AG04450 (cell line): Measurements from ENCODE around the gene DNAJC7. TPM values are rescaled to one million over a fixed set of nuclear protein-coding genes. Genes with fewer than 3 reads are reported as not detected.

Experiments used
- CTCF ChIA-PET: fragments of 300-600, 350-600 bp; formaldehyde crosslinking; extraction: SDS; loops from one replicate; lab custom pipeline; 2022; ENCODE audit warnings: antibody characterized with exemption, inconsistent platforms; lab: Charles Lee
- POLR2A ChIA-PET: fragments of 350-600 bp; formaldehyde crosslinking; extraction: SDS; loops from one replicate; lab custom pipeline; 2021; ENCODE audit warnings: antibody characterized with exemption, inconsistent platforms; lab: Yijun Ruan, JAX
- DNase-seq: peaks from one replicate; pipeline ENCODE4 v3.0.0-alpha.2; 2011; ENCODE audit warnings: low read depth, low spot score
- H3K27ac ChIP-seq: one replicate; pipeline ENCODE4 v1.5.1; 2012; ENCODE audit warnings: low read depth, low read length, control low read depth
- H3K27me3 ChIP-seq: one replicate; pipeline ENCODE4 v1.6.0; 2012; ENCODE audit warnings: low read length; ENCODE audit not compliant: control insufficient read depth, insufficient read depth
- H3K4me3 ChIP-seq: 2 replicates; pipeline ENCODE4 v1.5.1; 2011; ENCODE audit warnings: mild to moderate bottlenecking, low read depth, low read length, control low read depth
- H3K9me3 ChIP-seq: 2 replicates; pipeline ENCODE4 v1.5.1; 2012; ENCODE audit warnings: low read length; ENCODE audit not compliant: control insufficient read depth, insufficient read depth
- polyA plus RNA-seq: library from polyadenylated mRNA; depleted of rRNA; stranded (reverse); fragments of >200 nt; gene quantifications from 2 replicates; pipeline ENCODE4 v1.2.3, GENCODE V29; 2011
- TF ChIP-seq, protein P1 (sequence below): IDR thresholded peaks from 2 replicates; pipeline ENCODE4 v1.5.1; 2011; ENCODE audit warnings: low read depth, low read length, control low read depth, inconsistent platforms

The DNAJC7 gene
- polyA plus RNA-seq, 1 experiment, result 66.4 TPM

GRCh38 chr17:42051013-42051400 lies 33.8 kb upstream of the DNAJC7 start:
- POLR2A ChIA-PET, result no interaction called here

DNA sequence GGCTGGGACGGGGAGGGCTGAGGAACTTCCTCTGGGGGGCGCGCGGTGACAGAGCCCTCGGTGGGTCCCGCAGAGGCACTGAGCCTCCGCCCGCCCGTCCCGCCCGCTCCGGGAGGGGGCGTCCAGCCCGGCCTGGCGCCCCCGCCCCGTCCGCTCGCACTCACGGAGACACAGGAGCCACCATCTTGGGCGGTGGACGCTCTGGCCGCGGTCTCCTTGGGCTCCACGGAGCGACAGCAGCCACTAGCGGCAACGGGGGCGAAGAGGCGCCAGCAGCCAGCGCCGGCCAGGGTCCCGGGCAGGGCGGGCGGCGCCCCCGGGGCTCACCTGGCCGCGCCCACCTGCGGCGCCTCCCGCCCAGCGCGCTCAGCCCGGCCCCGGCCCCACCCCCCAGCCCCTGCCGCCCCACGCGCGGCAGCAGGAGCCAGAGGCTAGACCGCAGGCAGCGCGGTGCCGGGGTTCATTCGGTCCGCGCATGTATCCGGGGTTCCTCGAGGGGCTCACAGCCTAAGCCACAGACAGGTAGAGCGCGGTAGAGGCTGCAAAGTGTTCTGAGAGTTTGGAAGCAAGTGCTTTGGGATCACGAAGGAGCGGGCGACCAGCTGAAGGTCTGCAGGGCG lies 33.3 kb upstream of the DNAJC7 start, which contains the start of gene C17orf113:
TSS of gene C17orf113 (minus strand) at position 209 of the 620 bp plus-strand sequence. CDS start 7,225 bp downstream, outside the sequence.
- TF ChIP-seq, protein P1, sequence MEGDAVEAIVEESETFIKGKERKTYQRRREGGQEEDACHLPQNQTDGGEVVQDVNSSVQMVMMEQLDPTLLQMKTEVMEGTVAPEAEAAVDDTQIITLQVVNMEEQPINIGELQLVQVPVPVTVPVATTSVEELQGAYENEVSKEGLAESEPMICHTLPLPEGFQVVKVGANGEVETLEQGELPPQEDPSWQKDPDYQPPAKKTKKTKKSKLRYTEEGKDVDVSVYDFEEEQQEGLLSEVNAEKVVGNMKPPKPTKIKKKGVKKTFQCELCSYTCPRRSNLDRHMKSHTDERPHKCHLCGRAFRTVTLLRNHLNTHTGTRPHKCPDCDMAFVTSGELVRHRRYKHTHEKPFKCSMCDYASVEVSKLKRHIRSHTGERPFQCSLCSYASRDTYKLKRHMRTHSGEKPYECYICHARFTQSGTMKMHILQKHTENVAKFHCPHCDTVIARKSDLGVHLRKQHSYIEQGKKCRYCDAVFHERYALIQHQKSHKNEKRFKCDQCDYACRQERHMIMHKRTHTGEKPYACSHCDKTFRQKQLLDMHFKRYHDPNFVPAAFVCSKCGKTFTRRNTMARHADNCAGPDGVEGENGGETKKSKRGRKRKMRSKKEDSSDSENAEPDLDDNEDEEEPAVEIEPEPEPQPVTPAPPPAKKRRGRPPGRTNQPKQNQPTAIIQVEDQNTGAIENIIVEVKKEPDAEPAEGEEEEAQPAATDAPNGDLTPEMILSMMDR, result peak; percentile 5; the same call in 1 of the 2 replicates
- POLR2A ChIA-PET, result no interaction called here
- no peak within 1 kb of the TSS for H3K27ac ChIP-seq
- H3K4me3 ChIP-seq, result peak within 1 kb of the TSS; percentile 48
- no peaks in the 10 kb centered on the region for H3K9me3 ChIP-seq
- CTCF ChIA-PET, result no interaction called here
- peaks cover 62% of the 10 kb centered on the region for H3K27me3 ChIP-seq
- DNase-seq, result no peak

More at GRCh38 chr17:42051013-42051400, 33.8 kb upstream of the DNAJC7 start:
- DNase-seq, result no peak
- Histone ChIP-seq H3K4me3 (0 out of 2 replicates have a peak overlapping the region, but pooled peaks have one; percentile 10), H3K9me3 (no peaks in the 10 kb centered on the region), H3K27me3 (peaks cover 65% of the 10 kb centered on the region), H3K27ac (no peak overlapping the region)
- TF ChIP-seq, protein P1, result no peak
- CTCF ChIA-PET, result interaction anchor here (0.8 to 0.9 kb wide), 2 partner anchors 16 to 26 kb away, joined by 3 to 4 read pairs; no protein-coding TSS in a partner anchor

DNA sequence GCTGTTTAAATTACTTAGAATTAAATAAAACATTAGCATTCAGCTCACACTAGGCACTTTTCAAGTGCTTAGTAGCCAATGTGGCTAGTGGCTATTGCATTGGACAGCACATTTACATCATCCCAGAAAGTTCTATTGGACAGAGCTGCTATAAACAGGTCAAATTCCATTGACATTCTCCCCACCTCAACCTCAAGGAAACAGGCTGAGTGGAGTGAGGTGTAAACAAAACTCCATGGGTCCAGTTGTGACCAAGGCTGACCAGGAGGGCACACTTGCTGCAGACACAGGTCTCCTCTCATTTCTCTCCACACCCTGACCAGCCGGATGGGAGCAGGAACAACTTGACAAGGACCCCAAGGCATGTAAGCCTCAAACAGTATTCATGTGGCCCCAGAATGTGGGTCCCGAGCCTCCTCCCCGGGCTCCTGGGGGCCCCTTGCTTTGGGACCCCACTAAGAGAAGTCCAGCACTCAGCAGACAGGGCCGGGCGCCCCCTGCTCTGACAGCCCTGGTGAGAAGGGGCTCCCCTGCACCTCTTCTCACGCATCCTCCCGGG lies 32.7 kb upstream of the DNAJC7 start:
- no peak overlapping the region for H3K27ac ChIP-seq
- H3K27me3 ChIP-seq, result peaks cover 56% of the 10 kb centered on the region
- ChIA-PET CTCF (interaction anchor here (1.5 kb wide), 1 partner anchor 25 kb away, joined by 3 read pairs; no protein-coding TSS in a partner anchor), POLR2A (no interaction called here)
- H3K4me3 ChIP-seq, result peak overlapping the region; percentile 48
- DNase-seq, result no peak
- TF ChIP-seq, protein P1, result no peak; the same call in 1 of the 2 replicates
- no peaks in the 10 kb centered on the region for H3K9me3 ChIP-seq

DNA sequence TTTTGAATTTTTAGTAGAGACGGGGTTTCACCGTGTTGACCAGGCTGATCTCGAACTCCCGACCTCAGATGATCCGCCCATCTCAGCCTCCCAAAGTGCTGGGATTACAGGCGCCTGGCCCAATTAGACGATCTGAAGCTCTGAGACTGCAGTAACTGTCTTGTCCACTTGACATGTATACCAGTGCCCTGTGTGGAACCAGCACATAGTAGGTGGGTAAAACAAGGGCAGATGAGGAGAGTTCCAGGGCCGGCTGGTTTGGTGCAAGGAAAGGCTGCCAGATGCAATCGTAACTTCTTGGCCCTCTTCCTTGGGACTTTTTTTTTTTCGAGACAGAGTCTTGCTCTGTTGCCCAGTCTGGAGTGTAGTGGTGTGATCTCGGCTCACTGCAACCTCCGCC lies 30.1 kb upstream of the DNAJC7 start:
- no peak for DNase-seq
- Histone ChIP-seq H3K4me3 (no peak overlapping the region), H3K27me3 (peaks cover 35% of the 10 kb centered on the region), H3K27ac (no peak overlapping the region), H3K9me3 (no peaks in the 10 kb centered on the region)
- TF ChIP-seq, protein P1, result no peak
- ChIA-PET CTCF (interaction anchor here (0.6 kb wide), 2 partner anchors 81 to 140 kb away, joined by 3 to 8 read pairs; no protein-coding TSS in a partner anchor), POLR2A (no interaction called here)

DNA sequence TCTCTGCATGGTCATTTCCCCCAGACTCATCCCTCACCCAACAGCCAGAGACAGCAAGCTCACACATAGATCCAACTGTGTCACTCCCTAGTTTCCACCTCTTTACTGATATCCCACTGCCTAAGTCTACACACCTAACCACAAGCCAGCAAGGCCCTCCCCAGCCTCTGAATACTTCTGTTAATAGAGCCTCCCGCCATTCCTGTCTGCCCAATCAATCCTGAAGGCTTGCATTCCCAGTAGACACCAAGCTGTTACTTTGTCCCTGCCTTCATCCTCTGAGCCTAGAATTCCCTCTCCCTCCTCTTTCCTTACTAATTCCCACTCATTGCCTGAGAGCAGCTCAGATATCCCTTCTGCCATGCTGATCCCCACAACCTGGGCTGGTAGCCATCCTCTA lies 28.5 kb upstream of the DNAJC7 start:
- Histone ChIP-seq H3K27me3 (peaks cover 26% of the 10 kb centered on the region), H3K4me3 (no peak overlapping the region), H3K9me3 (no peaks in the 10 kb centered on the region; the same call in 1 of the 2 replicates), H3K27ac (no peak overlapping the region)
- DNase-seq, result no peak
- TF ChIP-seq, protein P1, result no peak
- POLR2A ChIA-PET, result interaction anchor here (0.8 kb wide), 1 partner anchor 10 kb away, joined by 3 read pairs; no protein-coding TSS in a partner anchor
- CTCF ChIA-PET, result interaction anchor here (0.7 to 1.7 kb wide), 2 partner anchors 20 to 25 kb away, joined by 4 to 5 read pairs; partner anchors contain the start of gene NKIRAS2
